Activated CD4-positive, alpha-beta T cell treated with anti-CD3 and anti-CD28 coated beads, Interleukin-2, amount 50 U/mL, for 16 hours (primary cell): ENCODE results near the gene DIAPH3.

ENCODE experiments used
- DNase-seq: peaks from one replicate; pipeline ENCODE4 v3.0.0-alpha.2; 2020

The DIAPH3 gene

GRCh38 chr13:59706101-59706976 is 457.4 kb downstream of the DIAPH3 start:
- DNase-seq = no peak

- DNase-seq = no peak
Measured at GRCh38 chr13:59702269-59702668, 461.5 kb downstream of the DIAPH3 start.

GRCh38 chr13:59701261-59701660 is 462.5 kb downstream of the DIAPH3 start:
- no peak for DNase-seq

- DNase-seq = no peak
Measured at GRCh38 chr13:59700281-59700680, 463.4 kb downstream of the DIAPH3 start.

GRCh38 chr13:59696271-59696670 is 467.5 kb downstream of the DIAPH3 start:
- no peak for DNase-seq

- DNase-seq = no peak
Measured at GRCh38 chr13:59691501-59692066, 472.1 kb downstream of the DIAPH3 start.

- DNase-seq = peak; percentile 11
Measured at GRCh38 chr13:59690857-59691500, 472.7 kb downstream of the DIAPH3 start.

GRCh38 chr13:59689057-59689456 is 474.7 kb downstream of the DIAPH3 start:
- no peak for DNase-seq

GRCh38 chr13:59686798-59687394 is 476.8 kb downstream of the DIAPH3 start:
- no peak for DNase-seq

GRCh38 chr13:59684105-59684504 is 479.6 kb downstream of the DIAPH3 start:
- DNase-seq = no peak

GRCh38 chr13:59681636-59682311 is 482.0 kb downstream of the DIAPH3 start:
- no peak for DNase-seq

GRCh38 chr13:59680429-59681024 is 483.2 kb downstream of the DIAPH3 start:
- no peak for DNase-seq

- DNase-seq = no peak
Measured at GRCh38 chr13:59679254-59679653, 484.5 kb downstream of the DIAPH3 start.

GRCh38 chr13:59677966-59678814 is 485.5 kb downstream of the DIAPH3 start:
- peak; percentile 27 for DNase-seq

- no peak for DNase-seq
Measured at GRCh38 chr13:59677430-59677829, 486.3 kb downstream of the DIAPH3 start.

GRCh38 chr13:59674616-59675015 is 489.1 kb downstream of the DIAPH3 start:
- no peak for DNase-seq

GRCh38 chr13:59673286-59673685 is 490.4 kb downstream of the DIAPH3 start:
- no peak for DNase-seq

GRCh38 chr13:59672445-59672844 is 491.3 kb downstream of the DIAPH3 start:
- no peak for DNase-seq

- DNase-seq = no peak
Measured at GRCh38 chr13:59671881-59672280, 491.8 kb downstream of the DIAPH3 start.

GRCh38 chr13:59666504-59666903 is 497.2 kb downstream of the DIAPH3 start:
- no peak for DNase-seq

- DNase-seq = no peak
Measured at GRCh38 chr13:59665732-59666131, 498.0 kb downstream of the DIAPH3 start.

- no peak for DNase-seq
Measured at GRCh38 chr13:59665184-59665583, 498.5 kb downstream of the DIAPH3 start.
